Tibial nerve (tissue), 4 donors: Measurements from ENCODE around the gene CCDC61. TPM values are rescaled to one million over a fixed set of nuclear protein-coding genes. Genes with fewer than 3 reads are reported as not detected.

ENCODE experiments used
- DNase-seq, 2 donors: peaks; one replicate each; pipeline ENCODE4 v3.0.0-alpha.2; 2019; ENCODE audit warnings: low spot score in 2 of 2
- H3K27ac ChIP-seq, 4 donors: fragments of 200-600 bp; sonication (generic) in 3 of 4; one replicate each; pipeline ENCODE4 v1.5.1; 2017 to 2019; ENCODE audit warnings: mild to moderate bottlenecking in 1 of 4
- H3K27me3 ChIP-seq, 2 donors: fragments of 200-600 bp; sonication (generic) in 1 of 2; one replicate each; pipeline versions ENCODE4 v1.5.1 to v1.6.0; 2017 to 2019
- H3K36me3 ChIP-seq, 3 donors: fragments of 200-600 bp; sonication (generic); one replicate each; pipeline ENCODE4 v1.5.1; 2018 to 2019
- H3K4me1 ChIP-seq, 4 donors: fragments of 200-600 bp; sonication (generic) in 3 of 4; one replicate each; pipeline ENCODE4 v1.5.1; 2017 to 2019
- H3K4me3 ChIP-seq, 4 donors: fragments of 200-600 bp; sonication (generic) in 3 of 4; one replicate each; pipeline ENCODE4 v1.5.1; 2017 to 2019; ENCODE audit warnings: mild to moderate bottlenecking in 1 of 4, moderate library complexity in 1 of 4
- H3K9me3 ChIP-seq, 4 donors: fragments of 200-600 bp; sonication (generic) in 3 of 4; one replicate each; pipeline ENCODE4 v1.5.1; 2017 to 2019
- EP300 ChIP-seq, 2 donors: sonication (generic); formaldehyde crosslinking; IDR thresholded peaks; one replicate each; pipeline ENCODE4 v1.6.1; 2017; ENCODE audit warnings: antibody characterized with exemption in 2 of 2, mild to moderate bottlenecking in 1 of 2
- POLR2A ChIP-seq, 2 donors: fragments of 450-650 bp; IDR thresholded peaks; one replicate each; pipeline ENCODE4 v1.6.1; 2017; ENCODE audit warnings: antibody characterized with exemption in 2 of 2, mild to moderate bottlenecking in 2 of 2, moderate library complexity in 2 of 2
- WGBS, 2 donors: methylation state at CpG; one replicate each; pipeline ENCODE4 v1.1.5; 2018; 5-methylcytosine and 5-hydroxymethylcytosine counted together
- total RNA-seq, 4 donors: library from RNA; depleted of rRNA; stranded (reverse); fragments of >200 nt; gene quantifications; one replicate each; pipeline ENCODE4 v1.1.0, GENCODE V29; 2016
- TF ChIP-seq, protein P1 (sequence below), 5 experiments: fragments of 200-600 bp in 3 of 5; fragments of 450-650 bp in 2 of 5; sonication (generic) in 3 of 5; IDR thresholded peaks; one replicate each; pipeline ENCODE4 v1.5.1; 2016 to 2019; ENCODE audit warnings: antibody characterized with exemption in 5 of 5, mild to moderate bottlenecking in 3 of 5, moderate library complexity in 2 of 5

The CCDC61 gene
- total RNA-seq, 4 donors from 2014 or later = 16.2 to 31.4 (median 21.3) TPM

DNA sequence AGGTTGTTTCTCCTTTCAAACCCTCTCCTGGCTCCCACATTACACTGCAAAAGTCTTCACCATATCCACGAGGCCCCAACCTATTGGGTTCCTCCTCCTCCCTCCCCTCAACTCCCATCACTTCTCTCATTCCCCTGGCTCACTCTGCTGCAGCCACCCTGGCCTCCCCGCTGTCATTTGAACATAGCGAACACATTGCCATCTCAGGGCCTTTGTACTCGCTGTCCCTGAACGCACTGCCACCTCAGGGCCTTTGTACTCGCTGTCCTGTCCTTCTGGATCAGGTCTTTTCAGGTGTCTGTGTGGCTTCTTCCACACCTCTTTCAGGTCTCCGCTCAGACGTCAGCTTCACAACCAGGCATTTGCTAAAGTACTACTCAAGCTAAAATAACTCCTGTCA is 1.7 kb downstream of the CCDC61 start:
- WGBS, 2 donors = 93 to 95% methylated on average over 8 of the region's 8 CpGs
- no peaks in the 10 kb centered on the region for H3K9me3 ChIP-seq
- peaks cover 0 to 13% (median 0%) of the 10 kb centered on the region in 3 donors for H3K36me3 ChIP-seq
- H3K27ac ChIP-seq = no peak overlapping the region
- peaks cover 0 to 37% (median 14%) of the 10 kb centered on the region in 4 donors for H3K4me1 ChIP-seq
- H3K27me3 ChIP-seq = peaks cover 0 to 28% of the 10 kb centered on the region in 2 donors
- no peak for DNase-seq
- TF ChIP-seq EP300 (IDR thresholded peaks at IDR 0.05) = no peak
- TF ChIP-seq, protein P1, sequence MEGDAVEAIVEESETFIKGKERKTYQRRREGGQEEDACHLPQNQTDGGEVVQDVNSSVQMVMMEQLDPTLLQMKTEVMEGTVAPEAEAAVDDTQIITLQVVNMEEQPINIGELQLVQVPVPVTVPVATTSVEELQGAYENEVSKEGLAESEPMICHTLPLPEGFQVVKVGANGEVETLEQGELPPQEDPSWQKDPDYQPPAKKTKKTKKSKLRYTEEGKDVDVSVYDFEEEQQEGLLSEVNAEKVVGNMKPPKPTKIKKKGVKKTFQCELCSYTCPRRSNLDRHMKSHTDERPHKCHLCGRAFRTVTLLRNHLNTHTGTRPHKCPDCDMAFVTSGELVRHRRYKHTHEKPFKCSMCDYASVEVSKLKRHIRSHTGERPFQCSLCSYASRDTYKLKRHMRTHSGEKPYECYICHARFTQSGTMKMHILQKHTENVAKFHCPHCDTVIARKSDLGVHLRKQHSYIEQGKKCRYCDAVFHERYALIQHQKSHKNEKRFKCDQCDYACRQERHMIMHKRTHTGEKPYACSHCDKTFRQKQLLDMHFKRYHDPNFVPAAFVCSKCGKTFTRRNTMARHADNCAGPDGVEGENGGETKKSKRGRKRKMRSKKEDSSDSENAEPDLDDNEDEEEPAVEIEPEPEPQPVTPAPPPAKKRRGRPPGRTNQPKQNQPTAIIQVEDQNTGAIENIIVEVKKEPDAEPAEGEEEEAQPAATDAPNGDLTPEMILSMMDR (IDR thresholded peaks at IDR 0.05) = no peak
- TF ChIP-seq POLR2A (IDR thresholded peaks at IDR 0.05) = no peak
- no peak overlapping the region for H3K4me3 ChIP-seq

- H3K4me1 ChIP-seq = peaks cover 0 to 37% (median 14%) of the 10 kb centered on the region in 4 donors
- WGBS, 2 donors = 85 to 93% methylated on average over 4 of the region's 4 CpGs
- no peaks in the 10 kb centered on the region for H3K9me3 ChIP-seq
- H3K4me3 ChIP-seq = no peak overlapping the region
- peaks cover 0 to 26% (median 0%) of the 10 kb centered on the region in 3 donors for H3K36me3 ChIP-seq
- peaks cover 0 to 28% of the 10 kb centered on the region in 2 donors for H3K27me3 ChIP-seq
- no peak for DNase-seq
- H3K27ac ChIP-seq = no peak overlapping the region
- TF ChIP-seq EP300 (IDR thresholded peaks at IDR 0.05) (no peak), POLR2A (IDR thresholded peaks at IDR 0.05) (no peak)
- TF ChIP-seq, protein P1 (IDR thresholded peaks at IDR 0.05) = no peak
These were observed 3.6 kb downstream of the CCDC61 start for GRCh38 chr19:45998834-45999233.

- Histone ChIP-seq H3K27me3 (peaks cover 0 to 28% of the 10 kb centered on the region in 2 donors), H3K4me3 (no peak overlapping the region), H3K27ac (no peak overlapping the region), H3K4me1 (peaks cover 0 to 32% (median 14%) of the 10 kb centered on the region in 4 donors), H3K36me3 (peaks cover 0 to 34% (median 0%) of the 10 kb centered on the region in 3 donors), H3K9me3 (no peaks in the 10 kb centered on the region)
- WGBS, 2 donors = 15 to 20% methylated on average over 14 of the region's 14 CpGs
- TF ChIP-seq, protein P1 (IDR thresholded peaks at IDR 0.05) = no peak
- DNase-seq = no peak
These were observed 4.4 kb downstream of the CCDC61 start for GRCh38 chr19:45999653-46000121.

DNA sequence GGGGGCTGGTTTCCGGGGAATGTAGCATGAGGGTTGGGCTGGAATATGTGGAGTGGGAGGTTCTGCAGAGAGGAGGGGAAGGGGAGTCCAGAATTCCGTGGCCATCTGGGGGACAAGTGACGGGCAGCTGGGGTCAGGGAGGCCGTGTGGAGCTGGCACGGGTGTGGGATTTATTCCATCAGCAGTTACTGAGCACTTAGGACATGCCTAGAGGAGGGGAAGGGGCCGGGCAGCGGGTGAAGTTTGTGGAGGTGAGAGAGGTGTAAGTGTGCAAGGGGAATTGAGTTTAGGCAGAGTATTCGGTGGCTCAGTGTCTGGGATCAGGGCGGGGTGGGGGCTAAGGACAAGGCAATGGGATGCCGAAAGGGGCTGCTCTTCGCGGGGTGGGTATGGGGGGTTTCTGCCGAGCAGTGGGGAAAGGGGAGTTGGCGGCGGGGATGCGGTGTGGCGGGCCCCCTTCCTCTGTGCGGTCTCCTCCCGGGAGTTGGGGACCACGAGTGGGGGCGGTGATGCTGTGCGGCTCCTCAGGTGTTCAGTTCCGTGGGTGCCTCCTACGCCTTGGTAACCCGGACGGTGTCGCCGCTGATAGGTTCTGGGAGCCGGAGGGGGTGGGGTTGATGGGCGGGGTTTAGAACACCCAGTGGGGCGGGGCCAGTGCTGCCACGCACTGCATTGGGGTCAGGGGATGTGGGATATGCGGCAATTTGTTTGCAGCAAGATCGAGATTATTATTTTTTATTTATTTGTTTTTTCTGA is 5.4 kb downstream of the CCDC61 start:
- 5% methylated on average over 28 to 34 of the region's 34 CpGs for WGBS, 2 donors

More for the DNA sequence above, 5.4 kb downstream of the CCDC61 start:
- TF ChIP-seq EP300 (IDR thresholded peaks at IDR 0.05) = no peak
- no peak for TF ChIP-seq POLR2A (IDR thresholded peaks at IDR 0.05)
- TF ChIP-seq, protein P1 (IDR thresholded peaks at IDR 0.05) = no peak
- peaks cover 0 to 43% (median 0%) of the 10 kb centered on the region in 3 donors for H3K36me3 ChIP-seq
- peaks cover 0 to 30% (median 14%) of the 10 kb centered on the region in 4 donors for H3K4me1 ChIP-seq
- DNase-seq = no peak
- H3K27me3 ChIP-seq = peaks cover 0 to 28% of the 10 kb centered on the region in 2 donors
- H3K27ac ChIP-seq = no peak overlapping the region
- H3K9me3 ChIP-seq = no peaks in the 10 kb centered on the region
- H3K4me3 ChIP-seq = peak overlapping the region in 1 of 4 donors; percentile 11
